Naive B cell (primary cell): ENCODE data around the gene RILPL2. TPM values are rescaled to one million over a fixed set of nuclear protein-coding genes. Genes with fewer than 3 reads are reported as not detected.
"Not testable (repeated sequence)": the region's sequence is repeated elsewhere in the genome, so short reads cannot be mapped to it uniquely, and the experiment has no call there.

Experiments used
- ATAC-seq, 2 donors: fragments of 150-1000 bp; cut with Tn5 transposase; 2 replicates each; pipeline ENCODE4 v1.10.0; 2021; ENCODE audit warnings: low read depth in 2 of 2, mild to moderate bottlenecking in 2 of 2, moderate library complexity in 2 of 2
- DNase-seq: peaks from one replicate; pipeline ENCODE4 v3.0.0; 2022
- H3K27ac Mint-ChIP-seq, 6 donors: one replicate each; pipeline ENCODE4 v1.8.0; 2020 to 2022; ENCODE audit warnings: mild to moderate bottlenecking in 6 of 6, mixed read lengths in 6 of 6, moderate library complexity in 5 of 6, inconsistent platforms in 2 of 6
- H3K27me3 Mint-ChIP-seq, 3 donors: one replicate each; pipeline ENCODE4 v1.8.0; 2021 to 2022; ENCODE audit warnings: mixed read lengths in 3 of 3, mild to moderate bottlenecking in 1 of 3
- H3K36me3 Mint-ChIP-seq, 2 donors: one replicate each; pipeline ENCODE4 v1.8.0; 2020 to 2022; ENCODE audit warnings: mixed read lengths in 2 of 2, inconsistent platforms in 1 of 2, mild to moderate bottlenecking in 1 of 2
- H3K4me1 Mint-ChIP-seq, 3 donors: one replicate each; pipeline ENCODE4 v1.8.0; 2020 to 2022; ENCODE audit warnings: mixed read lengths in 3 of 3, inconsistent platforms in 1 of 3, mild to moderate bottlenecking in 1 of 3, moderate library complexity in 1 of 3
- H3K4me3 Mint-ChIP-seq, 8 donors: one replicate each; pipeline ENCODE4 v1.8.0; 2020 to 2022; ENCODE audit warnings: mild to moderate bottlenecking in 8 of 8, mixed read lengths in 8 of 8, moderate library complexity in 8 of 8, inconsistent platforms in 2 of 8
- H3K9me3 Mint-ChIP-seq, 7 donors: one replicate each; pipeline ENCODE4 v1.8.0; 2020 to 2022; ENCODE audit warnings: mixed read lengths in 7 of 7, mild to moderate bottlenecking in 5 of 7, inconsistent platforms in 2 of 7, moderate library complexity in 1 of 7
- polyA plus RNA-seq, 6 donors: library from polyadenylated mRNA; unstranded; fragments of 300-500 nt; fragmentation: Illumina TruSeq; gene quantifications; one replicate each; pipeline ENCODE4 v1.2.3, GENCODE V29; 2021; ENCODE audit warnings: low read depth in 6 of 6

RILPL2 gene
- 1 to 10 TPM; 2.2 to 5.3 (median 4.8) TPM for polyA plus RNA-seq

DNA sequence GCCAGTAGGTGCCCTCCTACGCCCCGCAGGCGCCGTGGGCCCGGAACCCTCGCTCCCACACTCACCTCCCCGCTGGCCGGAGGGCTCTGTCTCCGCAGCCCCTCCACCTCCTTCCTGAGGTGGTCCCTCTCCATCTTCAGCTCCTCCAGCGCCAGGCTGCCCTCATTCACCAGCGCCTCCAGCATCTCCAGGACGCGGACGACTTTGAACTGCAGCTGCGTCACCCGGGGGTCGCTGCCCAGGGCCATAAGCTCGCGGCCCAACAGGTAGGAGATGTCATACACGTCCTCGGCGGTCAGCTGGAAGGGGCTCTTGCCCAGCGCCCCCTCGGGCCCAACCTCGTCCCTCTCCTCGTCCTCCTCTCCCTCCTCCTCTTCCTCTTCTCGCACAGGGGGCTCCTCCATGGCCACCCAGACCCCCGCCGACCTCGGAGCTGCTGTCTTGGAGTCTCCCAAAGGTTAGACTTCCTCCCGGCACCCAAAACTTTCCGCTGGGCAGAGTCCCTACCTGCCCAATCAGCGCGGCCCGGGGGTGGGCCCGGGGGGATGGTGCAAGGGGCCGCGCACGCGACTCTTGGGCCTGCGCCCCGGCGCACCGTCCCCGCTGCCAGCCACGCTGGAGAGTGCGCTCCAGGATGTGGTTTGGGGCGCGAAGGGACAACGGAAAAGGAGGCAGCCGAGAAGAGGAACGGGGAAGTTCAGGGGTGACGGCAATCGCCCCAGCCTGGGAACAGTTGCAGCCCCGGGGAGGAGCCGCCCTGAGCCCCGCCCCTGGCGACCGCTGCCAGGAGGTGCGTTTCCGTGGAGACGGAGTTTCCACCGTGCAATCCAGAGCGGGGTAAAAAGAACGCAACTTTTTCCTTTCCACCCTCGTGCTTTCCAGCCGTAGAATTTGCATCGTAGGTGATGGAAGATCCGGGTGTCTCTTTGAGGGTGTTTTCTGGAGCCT, at the start of gene RILPL2:
Gene RILPL2 (minus strand): TSS at position 668 of the 948 bp plus-strand sequence. CDS start 264 bp downstream, at position 404.
- no peaks in the 10 kb centered on the region for H3K9me3 Mint-ChIP-seq

DNA sequence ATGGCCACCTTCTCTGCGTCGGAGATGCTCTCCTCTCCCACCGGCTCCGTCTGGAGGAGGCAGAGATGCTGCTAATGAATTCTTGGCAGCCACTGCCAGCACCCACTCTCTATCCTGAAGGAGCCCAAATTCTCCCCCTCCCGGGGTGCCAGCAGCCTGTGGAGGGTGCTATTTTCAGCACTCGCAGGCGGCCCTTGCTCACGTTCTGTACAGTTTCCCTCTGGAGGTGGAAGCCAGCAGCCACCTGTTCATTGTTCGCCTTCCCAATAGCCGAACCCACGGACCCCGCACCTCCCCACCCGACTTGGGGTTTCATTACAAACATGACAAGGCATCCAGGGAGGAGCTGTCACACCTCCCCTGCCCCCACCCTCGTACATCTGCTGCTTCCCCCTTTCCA, 49.3 kb upstream of the RILPL2 start:
- DNase-seq = no peak
- Mint-ChIP-seq H3K27ac (peak overlapping the region in 1 of 6 donors; percentile 47), H3K9me3 (no peaks in the 10 kb centered on the region), H3K4me1 (peaks cover 0 to 13% (median 9%) of the 10 kb centered on the region in 3 donors), H3K4me3 (no peak overlapping the region), H3K36me3 (no peaks in the 10 kb centered on the region), H3K27me3 (peaks cover 0 to 19% (median 16%) of the 10 kb centered on the region in 3 donors)
- no peak for ATAC-seq

More for the DNA sequence above, at the start of gene RILPL2:
- peaks cover 22 to 47% (median 45%) of the 10 kb centered on the region in 3 donors for H3K4me1 Mint-ChIP-seq
- H3K36me3 Mint-ChIP-seq = no peaks in the 10 kb centered on the region
- H3K4me3 Mint-ChIP-seq = peak within 1 kb of the TSS; percentile 94 to 99 (median 96)
- ATAC-seq (peak; percentile 85 to 88), DNase-seq (peak; percentile 92)
- no peaks in the 10 kb centered on the region for H3K27me3 Mint-ChIP-seq
- H3K27ac Mint-ChIP-seq = peak within 1 kb of the TSS; percentile 91 to 99 (median 96)

DNA sequence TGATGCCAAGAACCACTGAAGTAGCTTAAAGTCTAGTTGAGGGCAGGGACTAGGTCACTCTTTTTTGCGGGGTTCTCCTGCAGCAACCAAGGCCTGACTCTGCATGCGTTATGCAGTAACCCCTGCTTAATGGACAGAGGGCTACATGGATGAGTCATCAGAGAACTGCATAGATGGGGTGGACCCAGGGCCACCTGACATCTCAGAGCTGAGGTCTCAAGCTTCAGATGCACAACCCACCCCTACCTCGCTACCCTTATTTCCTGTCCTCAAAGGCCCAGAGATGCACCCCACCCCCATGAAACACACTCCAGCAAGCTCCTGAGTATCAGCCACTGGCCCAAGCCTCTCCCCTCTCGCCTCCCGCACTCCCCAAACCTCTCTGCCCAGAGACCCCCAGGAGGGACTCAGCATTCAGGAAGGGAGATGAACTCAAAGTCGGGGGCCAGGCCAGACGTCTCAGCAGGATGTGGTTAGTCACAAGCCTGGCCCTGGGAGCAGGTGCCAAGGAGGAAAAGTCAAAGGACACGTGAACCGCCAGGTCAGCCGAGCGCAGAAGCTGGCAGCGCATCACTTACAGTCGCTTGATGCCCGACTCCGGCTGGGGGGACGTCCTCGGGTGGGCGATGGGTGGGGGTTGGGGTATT, 47.2 kb upstream of the RILPL2 start:
- DNase-seq (no peak), ATAC-seq (peak; percentile 39 to 43)
- Mint-ChIP-seq H3K9me3 (no peaks in the 10 kb centered on the region), H3K27ac (peak overlapping the region in 2 of 6 donors; percentile 56 to 71), H3K36me3 (no peaks in the 10 kb centered on the region), H3K4me1 (peaks cover 0 to 26% (median 11%) of the 10 kb centered on the region in 3 donors), H3K4me3 (peak overlapping the region in 2 of 8 donors; percentile 19 to 25), H3K27me3 (peaks cover 0 to 19% (median 16%) of the 10 kb centered on the region in 3 donors)

GRCh38 chr12:123482876-123483275, 46.4 kb upstream of the RILPL2 start:
- Mint-ChIP-seq H3K36me3 (no peaks in the 10 kb centered on the region), H3K27ac (peak overlapping the region in 1 of 6 donors; percentile 59), H3K9me3 (no peaks in the 10 kb centered on the region), H3K27me3 (peaks cover 0 to 12% (median 10%) of the 10 kb centered on the region in 3 donors), H3K4me1 (peaks cover 0 to 26% (median 11%) of the 10 kb centered on the region in 3 donors), H3K4me3 (no peak overlapping the region)
- no peak for ATAC-seq
- no peak for DNase-seq

- H3K9me3 Mint-ChIP-seq, DNase-seq, H3K27ac Mint-ChIP-seq, ATAC-seq, H3K4me3 Mint-ChIP-seq, H3K27me3 Mint-ChIP-seq, H3K36me3 Mint-ChIP-seq: not testable (repeated sequence)
- H3K4me1 Mint-ChIP-seq = peaks cover 6 to 33% (median 11%) of the 10 kb centered on the region in 3 donors
Observed at GRCh38 chr12:123481251-123481650, 44.8 kb upstream of the RILPL2 start.

DNA sequence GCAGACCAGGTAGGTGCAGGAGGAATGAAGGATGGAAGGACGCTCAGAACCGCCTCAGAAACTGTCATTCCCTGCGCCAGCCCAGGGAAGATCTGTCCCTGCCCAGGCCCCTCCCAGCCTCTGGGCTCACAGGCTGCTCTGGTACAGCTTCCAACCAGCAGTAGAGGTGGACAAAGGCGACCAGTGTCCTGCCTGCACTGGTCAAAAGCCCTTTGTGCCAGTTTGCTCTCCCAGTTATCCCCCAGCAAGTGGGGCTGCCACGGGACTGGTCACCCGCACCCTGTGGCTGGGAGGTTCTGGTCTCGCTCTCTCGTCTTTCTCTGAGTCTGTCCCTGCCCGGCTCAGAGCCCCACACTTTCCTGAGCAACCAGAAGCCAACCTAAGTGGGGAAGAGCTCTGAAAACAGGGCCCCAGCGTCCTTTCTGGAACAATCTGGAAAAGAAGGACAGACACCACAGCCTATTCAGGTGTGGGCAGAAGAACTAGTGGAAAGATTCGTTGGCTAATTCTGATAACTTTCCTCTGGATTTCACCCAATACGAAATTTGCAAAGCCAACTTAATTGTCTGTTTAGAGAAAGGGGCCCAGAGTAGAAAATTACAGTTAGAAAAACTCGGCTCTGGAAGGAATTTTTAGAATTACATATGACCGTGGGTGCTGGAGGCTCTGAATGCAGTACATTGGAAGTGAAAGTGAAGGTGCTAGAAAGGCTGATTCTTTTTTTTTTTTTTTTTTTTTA, 43.1 kb upstream of the RILPL2 start:
- H3K9me3 Mint-ChIP-seq = no peaks in the 10 kb centered on the region
- H3K27ac Mint-ChIP-seq = peak overlapping the region in 3 of 6 donors; percentile 14 to 71 (median 49)

DNA sequence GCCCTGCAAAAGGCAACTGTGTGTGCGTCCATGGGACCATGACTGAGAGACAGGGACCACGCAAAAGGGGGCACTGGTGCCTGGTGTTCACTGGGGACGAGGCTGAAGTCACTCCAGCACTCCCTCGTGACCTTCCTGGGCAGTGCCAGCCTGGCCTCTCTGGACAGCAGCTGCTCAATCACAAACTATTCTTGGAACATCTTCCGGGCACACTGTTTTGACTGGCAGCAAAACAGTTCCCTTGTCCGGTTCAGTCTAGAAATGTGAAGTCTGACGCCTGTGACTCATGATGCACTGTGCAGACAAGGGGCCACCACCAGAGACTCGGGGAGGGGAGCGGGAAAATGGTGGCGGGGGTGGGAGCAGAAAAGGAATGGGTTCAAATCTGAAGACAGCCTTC, 42.3 kb upstream of the RILPL2 start:
- H3K4me1 Mint-ChIP-seq = peaks cover 19 to 43% (median 23%) of the 10 kb centered on the region in 3 donors

More for the DNA sequence above, 43.1 kb upstream of the RILPL2 start:
- H3K36me3 Mint-ChIP-seq = no peaks in the 10 kb centered on the region
- H3K4me1 Mint-ChIP-seq = peaks cover 16 to 43% (median 22%) of the 10 kb centered on the region in 3 donors
- ATAC-seq (no peak), DNase-seq (no peak)
- peak overlapping the region in 1 of 8 donors; percentile 49 for H3K4me3 Mint-ChIP-seq
- H3K27me3 Mint-ChIP-seq = no peaks in the 10 kb centered on the region

DNA sequence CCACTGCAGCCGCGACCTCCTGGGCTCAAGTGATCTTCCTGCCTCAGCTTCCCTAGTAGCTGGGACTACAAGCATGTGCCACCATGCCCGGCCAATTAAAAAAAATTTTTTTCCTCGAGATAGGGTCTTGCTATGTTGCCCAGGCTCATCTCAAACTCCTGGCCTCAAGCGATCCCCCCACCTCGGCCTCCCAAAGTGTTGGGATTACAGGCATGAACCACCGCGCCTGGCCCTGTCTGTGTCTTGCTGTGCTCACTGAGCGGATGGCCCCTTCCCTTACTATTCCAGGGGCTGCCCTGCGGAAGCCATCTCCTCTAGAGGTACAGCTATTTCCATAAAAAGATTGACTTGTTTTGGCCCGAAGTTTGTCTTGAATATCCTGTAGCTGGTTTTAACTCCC, 41.6 kb upstream of the RILPL2 start:
- H3K9me3 Mint-ChIP-seq = no peaks in the 10 kb centered on the region
- H3K27ac Mint-ChIP-seq = peak overlapping the region in 1 of 6 donors; percentile 39
- DNase-seq = no peak
- H3K27me3 Mint-ChIP-seq = no peaks in the 10 kb centered on the region
- ATAC-seq = no peak
- no peaks in the 10 kb centered on the region for H3K36me3 Mint-ChIP-seq
- peak overlapping the region in 1 of 8 donors; percentile 52 for H3K4me3 Mint-ChIP-seq
- peaks cover 17 to 41% (median 23%) of the 10 kb centered on the region in 3 donors for H3K4me1 Mint-ChIP-seq

More for the DNA sequence above, 42.3 kb upstream of the RILPL2 start:
- DNase-seq = no peak
- H3K4me3 Mint-ChIP-seq = no peak overlapping the region
- no peaks in the 10 kb centered on the region for H3K27me3 Mint-ChIP-seq
- no peaks in the 10 kb centered on the region for H3K9me3 Mint-ChIP-seq
- H3K36me3 Mint-ChIP-seq = no peaks in the 10 kb centered on the region
- no peak for ATAC-seq
- peak overlapping the region in 1 of 6 donors; percentile 28 for H3K27ac Mint-ChIP-seq

- peak overlapping the region in 5 of 6 donors; percentile 21 to 96 (median 92) for H3K27ac Mint-ChIP-seq
- peaks cover 17 to 36% (median 23%) of the 10 kb centered on the region in 3 donors for H3K4me1 Mint-ChIP-seq
- DNase-seq (no peak), ATAC-seq (no peak)
- peaks cover 0 to 5% of the 10 kb centered on the region in 2 donors for H3K36me3 Mint-ChIP-seq
- no peaks in the 10 kb centered on the region for H3K27me3 Mint-ChIP-seq
- peak overlapping the region in 4 of 8 donors; percentile 47 to 79 (median 62) for H3K4me3 Mint-ChIP-seq
- H3K9me3 Mint-ChIP-seq = no peaks in the 10 kb centered on the region
Observed at GRCh38 chr12:123475246-123475703, 38.8 kb upstream of the RILPL2 start.

DNA sequence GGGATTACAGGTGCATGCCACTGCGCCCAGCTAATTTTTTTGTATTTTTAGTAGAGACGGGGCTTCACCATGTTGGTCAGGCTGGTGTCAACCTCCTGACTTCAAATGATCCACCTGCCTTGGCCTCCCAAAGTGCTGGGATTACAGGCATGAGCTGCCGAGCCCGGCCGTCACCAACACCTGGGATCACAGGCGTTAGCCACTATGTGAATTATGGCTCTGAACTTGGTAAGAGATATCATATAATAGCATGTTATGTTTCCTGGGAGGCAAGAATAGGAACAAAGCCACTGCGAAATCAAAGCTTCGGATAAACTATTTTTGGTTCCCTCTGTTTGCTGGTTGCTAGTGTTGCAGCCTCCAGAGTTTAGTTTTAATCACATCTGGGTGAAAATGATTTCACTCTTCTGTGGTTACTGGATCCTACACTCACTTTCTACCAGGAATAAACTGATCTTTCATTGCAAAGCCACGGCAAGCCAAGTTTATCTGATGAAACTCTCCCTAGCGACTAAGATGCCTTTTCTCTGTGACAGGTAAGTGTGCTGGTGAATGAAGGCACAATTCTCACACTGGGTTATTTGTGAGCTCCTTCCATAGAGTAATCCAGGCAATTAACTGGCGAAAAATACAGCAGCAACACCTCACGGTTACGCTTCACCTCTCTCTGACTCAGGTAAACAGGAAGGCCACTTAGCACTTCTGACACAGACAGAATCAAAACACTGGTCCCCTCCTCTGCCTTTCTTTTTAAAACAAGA, 38.2 kb upstream of the RILPL2 start:
- H3K36me3 Mint-ChIP-seq = peaks cover 0 to 5% of the 10 kb centered on the region in 2 donors
- DNase-seq (no peak), ATAC-seq (peak in 1 of 2 donors; percentile 57)
- no peaks in the 10 kb centered on the region for H3K9me3 Mint-ChIP-seq
- peak overlapping the region in 4 of 8 donors; percentile 47 to 79 (median 62) for H3K4me3 Mint-ChIP-seq
- H3K27me3 Mint-ChIP-seq = no peaks in the 10 kb centered on the region
- H3K4me1 Mint-ChIP-seq = peaks cover 15 to 31% (median 23%) of the 10 kb centered on the region in 3 donors
- peak overlapping the region in 4 of 6 donors; percentile 85 to 96 (median 94) for H3K27ac Mint-ChIP-seq

GRCh38 chr12:123472438-123472849, 36.0 kb upstream of the RILPL2 start:
- Mint-ChIP-seq H3K4me1 (peaks cover 17 to 38% (median 33%) of the 10 kb centered on the region in 3 donors), H3K27ac (peak overlapping the region in 1 of 6 donors; percentile 6), H3K27me3 (no peaks in the 10 kb centered on the region), H3K36me3 (peaks cover 0 to 5% of the 10 kb centered on the region in 2 donors), H3K9me3 (no peaks in the 10 kb centered on the region), H3K4me3 (no peak overlapping the region)
- no peak for ATAC-seq
- DNase-seq = no peak
